PC-3 (cell line): ENCODE results near the gene PRR36.

Source experiments
- CTCF ChIP-seq: fragments of 300-600 bp; sonication (generic); conservative IDR thresholded peaks from 2 replicates; pipeline ENCODE4 v1.5.1; 2017; ENCODE audit warnings: antibody characterized with exemption, low read depth, mild to moderate bottlenecking, low read length
- EZH2phosphoT487 ChIP-seq: fragments of 300-600 bp; sonication (generic); IDR thresholded peaks from 2 replicates; pipeline ENCODE4 v1.6.1; 2018; ENCODE audit warnings: mild to moderate bottlenecking, antibody characterized with exemption, low read length, borderline replicate concordance

GRCh38 chr19:7850000-7850813 lies 24.0 kb downstream of the PRR36 start:
- TF ChIP-seq CTCF (no peak), EZH2phosphoT487 (no peak)
